T1000 (cell line): ENCODE data around the gene DAAM2.

Experiments used
- DNase-seq: peaks from one replicate; lab custom pipeline; 2025; ENCODE audit warnings: mixed read lengths; lab: John Stamatoyannopoulos, UW

Gene DAAM2

GRCh38 chr6:39791850-39792539, at the start of gene DAAM2:
Gene DAAM2 (plus strand): TSS chr6:39792376. CDS start chr6:39856303, 63,927 bp downstream.
- peak; percentile 27 for DNase-seq

- DNase-seq = no peak
These were observed 45.4 kb upstream of the DAAM2 start for GRCh38 chr6:39746795-39747194.

GRCh38 chr6:39752835-39753724, 39.1 kb upstream of the DAAM2 start:
- DNase-seq = no peak

- no peak for DNase-seq
These were observed 38.5 kb upstream of the DAAM2 start for GRCh38 chr6:39753725-39754045.

- DNase-seq = no peak
These were observed 37.6 kb upstream of the DAAM2 start for GRCh38 chr6:39754514-39755115.

GRCh38 chr6:39755231-39755630, 36.9 kb upstream of the DAAM2 start:
- DNase-seq = no peak

GRCh38 chr6:39756582-39756981, 35.6 kb upstream of the DAAM2 start:
- no peak for DNase-seq

- peak; percentile 9 for DNase-seq
These were observed 33.1 kb upstream of the DAAM2 start for GRCh38 chr6:39758905-39759605.

- DNase-seq = no peak
These were observed 31.8 kb upstream of the DAAM2 start for GRCh38 chr6:39760226-39760952.

GRCh38 chr6:39765508-39766065, 26.6 kb upstream of the DAAM2 start:
- no peak for DNase-seq

- no peak for DNase-seq
These were observed 23.2 kb upstream of the DAAM2 start for GRCh38 chr6:39769012-39769411.

GRCh38 chr6:39770446-39770845, 21.7 kb upstream of the DAAM2 start:
- no peak for DNase-seq

GRCh38 chr6:39772559-39773273, 19.5 kb upstream of the DAAM2 start:
- no peak for DNase-seq

GRCh38 chr6:39773782-39774181, 18.4 kb upstream of the DAAM2 start:
- no peak for DNase-seq

- no peak for DNase-seq
These were observed 15.6 kb upstream of the DAAM2 start for GRCh38 chr6:39776581-39776980.

- DNase-seq = no peak
These were observed 15.0 kb upstream of the DAAM2 start for GRCh38 chr6:39777218-39777617.

- no peak for DNase-seq
These were observed 14.5 kb upstream of the DAAM2 start for GRCh38 chr6:39777661-39778060.

GRCh38 chr6:39778581-39779255, 13.5 kb upstream of the DAAM2 start:
- DNase-seq = no peak

GRCh38 chr6:39785281-39785680, 6.9 kb upstream of the DAAM2 start:
- no peak for DNase-seq

GRCh38 chr6:39786649-39787048, 5.5 kb upstream of the DAAM2 start:
- DNase-seq = no peak
